22Rv1 (cell line): ENCODE results near the gene CPT1A.

ENCODE experiments used
- CTCF ChIP-seq: fragments of 450-650 bp; IDR thresholded peaks from 2 replicates; pipeline ENCODE4 v1.5.1; 2017; ENCODE audit warnings: mild to moderate bottlenecking
- ZFX ChIP-seq: fragments of 450-650 bp; IDR thresholded peaks from 2 replicates; pipeline ENCODE4 v1.6.1; 2017; ENCODE audit warnings: antibody characterized with exemption, borderline replicate concordance

GRCh38 chr11:68767672-68768071 lies 74.0 kb downstream of the CPT1A start:
- TF ChIP-seq CTCF (no peak), ZFX (no peak)
